Parathyroid adenoma (tissue), 2 donors: ENCODE results near the gene A1BG.
A peak's percentile ranks its signal among the peaks of the same experiment; 100 is the strongest.

Source experiments
- H2AFZ ChIP-seq: fragments of 300-600 bp; sonication (generic); one replicate; pipeline ENCODE4 v1.7.0; 2017; ENCODE audit warnings: antibody characterized with exemption, mild to moderate bottlenecking
- H3K27ac ChIP-seq: fragments of 300-600 bp; sonication (generic); one replicate; pipeline ENCODE4 v1.7.0; 2017
- H3K27me3 ChIP-seq: fragments of 300-600 bp; sonication (generic); one replicate; pipeline ENCODE4 v1.7.0; 2017; ENCODE audit warnings: low read length; ENCODE audit not compliant: control insufficient read depth, insufficient read depth
- H3K36me3 ChIP-seq: fragments of 300-600 bp; sonication (generic); one replicate; pipeline ENCODE4 v1.7.0; 2017; ENCODE audit warnings: low read length; ENCODE audit not compliant: control insufficient read depth, insufficient read depth
- H3K4me1 ChIP-seq: fragments of 300-600 bp; sonication (generic); one replicate; pipeline ENCODE4 v1.7.0; 2017; ENCODE audit warnings: control low read depth
- H3K4me2 ChIP-seq: fragments of 300-600 bp; sonication (generic); one replicate; pipeline ENCODE4 v1.7.0; 2017; ENCODE audit warnings: low read length
- H3K4me3 ChIP-seq: fragments of 300-600 bp; sonication (generic); one replicate; pipeline ENCODE4 v1.7.0; 2017; ENCODE audit warnings: low read depth, low read length
- H3K79me2 ChIP-seq: fragments of 300-600 bp; sonication (generic); one replicate; pipeline ENCODE4 v1.7.0; 2017; ENCODE audit warnings: control low read depth
- H3K9ac ChIP-seq: fragments of 300-600 bp; sonication (generic); one replicate; pipeline ENCODE4 v1.7.0; 2017; ENCODE audit warnings: mild to moderate bottlenecking
- H3K9me3 ChIP-seq: fragments of 300-600 bp; sonication (generic); one replicate; pipeline ENCODE4 v1.7.0; 2017; ENCODE audit warnings: low read length; ENCODE audit not compliant: control insufficient read depth
- CTCF ChIP-seq: fragments of 300-600 bp; sonication (generic); IDR thresholded peaks from one replicate; pipeline ENCODE4 v1.7.0; 2017; ENCODE audit warnings: antibody characterized with exemption, mild to moderate bottlenecking
- donor health status: primary hyperparathyroidism.

A1BG gene

GRCh38 chr19:58396691-58397532 lies 43.6 kb upstream of the A1BG start:
- no peak for TF ChIP-seq CTCF
- Histone ChIP-seq H3K36me3 (no peaks in the 10 kb centered on the region), H3K4me3 (no peak overlapping the region), H3K4me1 (peaks cover 4% of the 10 kb centered on the region), H3K9ac (no peak overlapping the region), H3K4me2 (no peak overlapping the region), H2AFZ (no peak overlapping the region), H3K27me3 (no peaks in the 10 kb centered on the region), H3K9me3 (no peaks in the 10 kb centered on the region), H3K79me2 (peaks cover 2% of the 10 kb centered on the region), H3K27ac (no peak overlapping the region)

- Histone ChIP-seq H3K79me2 (peaks cover 2% of the 10 kb centered on the region), H3K4me3 (peak overlapping the region; percentile 31), H3K9me3 (no peaks in the 10 kb centered on the region), H3K36me3 (no peaks in the 10 kb centered on the region), H3K27ac (no peak overlapping the region), H3K9ac (no peak overlapping the region), H3K27me3 (no peaks in the 10 kb centered on the region), H3K4me1 (peaks cover 4% of the 10 kb centered on the region), H3K4me2 (peak overlapping the region; percentile 44), H2AFZ (peak overlapping the region; percentile 73)
- TF ChIP-seq CTCF, result no peak
These were observed 42.8 kb upstream of the A1BG start for GRCh38 chr19:58395979-58396627.

- H3K27me3 ChIP-seq, result no peaks in the 10 kb centered on the region
- no peak for TF ChIP-seq CTCF
- no peaks in the 10 kb centered on the region for H3K36me3 ChIP-seq
- no peak within 1 kb of the TSS for H3K9ac ChIP-seq
- peak within 1 kb of the TSS; percentile 44 for H3K4me2 ChIP-seq
- H3K9me3 ChIP-seq, result no peaks in the 10 kb centered on the region
- no peak within 1 kb of the TSS for H3K27ac ChIP-seq
- peaks cover 4% of the 10 kb centered on the region for H3K4me1 ChIP-seq
- peaks cover 2% of the 10 kb centered on the region for H3K79me2 ChIP-seq
- peak within 1 kb of the TSS; percentile 31 for H3K4me3 ChIP-seq
- H2AFZ ChIP-seq, result peak within 1 kb of the TSS; percentile 73
These were observed 42.1 kb upstream of the A1BG start, which contains the start of gene RNF225 for GRCh38 chr19:58395220-58395978. RNF225 (plus strand) TSS chr19:58395656; CDS start chr19:58396090, 434 bp downstream.

- no peak overlapping the region for H2AFZ ChIP-seq
- H3K27me3 ChIP-seq, result no peaks in the 10 kb centered on the region
- H3K9ac ChIP-seq, result no peak overlapping the region
- H3K4me3 ChIP-seq, result no peak overlapping the region
- H3K36me3 ChIP-seq, result no peaks in the 10 kb centered on the region
- H3K4me2 ChIP-seq, result no peak overlapping the region
- H3K4me1 ChIP-seq, result peaks cover 4% of the 10 kb centered on the region
- no peaks in the 10 kb centered on the region for H3K9me3 ChIP-seq
- TF ChIP-seq CTCF, result no peak
- peaks cover 2% of the 10 kb centered on the region for H3K79me2 ChIP-seq
- H3K27ac ChIP-seq, result no peak overlapping the region
These were observed 41.5 kb upstream of the A1BG start for GRCh38 chr19:58394821-58395219.
